Heart right ventricle (tissue), 16 donors: Measurements from ENCODE around the gene DISC1. TPM values are rescaled to one million over a fixed set of nuclear protein-coding genes. Genes with fewer than 3 reads are reported as not detected.

ENCODE experiments used
- ATAC-seq, 8 donors: fragments of 200-7000 bp; cut with Tn5 transposase; one replicate each; pipeline ENCODE4 v1.9.1; 2020; ENCODE audit warnings: mild to moderate bottlenecking in 8 of 8, moderate library complexity in 8 of 8, moderate number of reproducible peaks in 1 of 8
- DNase-seq, 2 donors: peaks; one replicate each; pipeline ENCODE4 v3.0.0-alpha.2; 2020
- H3K27ac ChIP-seq, 10 donors: fragments of 200-600 bp; sonication (generic) in 2 of 10; one replicate each; pipeline versions ENCODE4 v1.5.0 to v1.8.0; 2020 to 2022; ENCODE audit warnings: mild to moderate bottlenecking in 3 of 10
- H3K27me3 ChIP-seq, 7 donors: fragments of 200-600 bp; one replicate each; pipeline ENCODE4 v1.8.0; 2021 to 2022; ENCODE audit warnings: mild to moderate bottlenecking in 2 of 7
- H3K36me3 ChIP-seq, 9 donors: fragments of 200-600 bp; sonication (generic) in 1 of 9; one replicate each; pipeline versions ENCODE4 v1.5.0 to v1.8.0; 2020 to 2022; ENCODE audit warnings: mild to moderate bottlenecking in 2 of 9
- H3K4me1 ChIP-seq, 9 donors: fragments of 200-600 bp; sonication (generic) in 1 of 9; one replicate each; pipeline versions ENCODE4 v1.5.0 to v1.8.0; 2020 to 2022; ENCODE audit warnings: mild to moderate bottlenecking in 4 of 9
- H3K4me3 ChIP-seq, 10 donors: fragments of 200-600 bp; sonication (generic) in 2 of 10; one replicate each; pipeline versions ENCODE4 v1.5.0 to v1.8.0; 2020 to 2022; ENCODE audit warnings: mild to moderate bottlenecking in 7 of 10, moderate library complexity in 2 of 10
- H3K9me3 ChIP-seq, 11 donors: fragments of 200-600 bp in 10 of 11; sonication (generic) in 2 of 11; one replicate each; pipeline versions ENCODE4 v1.5.0 to v1.8.0; 2013 to 2022; ENCODE audit warnings: mild to moderate bottlenecking in 2 of 11, control low read depth in 1 of 11, moderate library complexity in 1 of 11
- CTCF ChIP-seq, 9 donors: fragments of 200-600 bp; sonication (generic) in 2 of 9; IDR thresholded peaks; one replicate each; pipeline versions ENCODE4 v1.5.0 to v1.8.0; 2021 to 2022; ENCODE audit warnings: antibody characterized with exemption in 9 of 9, mild to moderate bottlenecking in 5 of 9, moderate library complexity in 1 of 9
- WGBS, 2 donors: extraction: QIAGEN DNeasy Blood & Tissue Kit; methylation state at CpG; one replicate each; pipeline ENCODE4 v1.1.7; 2013; ENCODE audit warnings: inconsistent platforms in 1 of 2; 5-methylcytosine and 5-hydroxymethylcytosine counted together
- intact Hi-C, 10 donors: fragments of 100-400 bp; cut with DNase I; formaldehyde crosslinking; loops; one replicate each; pipeline versions ENCODE4 v1.11.1 to v1.14.2; 2022
- polyA plus RNA-seq, 2 donors: library from polyadenylated mRNA; stranded (reverse); fragments of 200-250 nt; gene quantifications; one replicate each; pipeline ENCODE4 v1.2.3, GENCODE V29; 2013
- total RNA-seq, 10 donors: library from RNA; stranded (reverse); fragmentation: NEBNext Ultra II Directional in 3 of 10; extraction: Animal tissue kit (Norgen Biotek cat#: 25700) in 3 of 10; gene quantifications; one replicate each; pipeline versions ENCODE4 v1.2.1 to v1.2.4, GENCODE V29; 2021 to 2023
- donor health status: Arrhythmogenic right ventricular cardiomyopathy.
- donor health status: ischemic (EF 13 %, LVEDD 7.1; RV severe dilation, severe dysfunction).
- donor health status: healthy with polysubstance abuse.
- donor health status: DM: no; HTN: yes; CAD: no.
- donor health status: DM: no; HTN: no; CAD: no.
- donor health status: ischemic (EF 25% LVEDD 6.9; RV normal size, moderate dysfunction).
- donor health status: ischemic (EF 25% LVEDD 5.7; RV mildly dilated, moderate dysfunction).
- donor health status: healthy.
- donor health status: DM: yes; HTN: yes; CAD: no.
- donor health status: Ischemic cardiomyopathy.
- donor health status: ischemic (EF 35%, LVEDD 5.7; RV mildly dilated, moderate dysfunction).
- donor health status: nonischemic (EF 11% LVEDD 7.7; RV severe dilation, severe dysfunction).
- donor health status: DM: yes; HTN: yes; CAD: no.
- donor health status: PGD.
- donor health status: ischemic (EF 29% LVEDD 5.4; RV normal size, mild dysfunction).
- donor health status: nonischemic (EF 23%, LVEDD 6.1; RV moderate dilation, normal function).

Gene DISC1
- total and polyA plus RNA-seq, 12 donors, result 1.4 to 6.4 (median 4.0) TPM

DNA sequence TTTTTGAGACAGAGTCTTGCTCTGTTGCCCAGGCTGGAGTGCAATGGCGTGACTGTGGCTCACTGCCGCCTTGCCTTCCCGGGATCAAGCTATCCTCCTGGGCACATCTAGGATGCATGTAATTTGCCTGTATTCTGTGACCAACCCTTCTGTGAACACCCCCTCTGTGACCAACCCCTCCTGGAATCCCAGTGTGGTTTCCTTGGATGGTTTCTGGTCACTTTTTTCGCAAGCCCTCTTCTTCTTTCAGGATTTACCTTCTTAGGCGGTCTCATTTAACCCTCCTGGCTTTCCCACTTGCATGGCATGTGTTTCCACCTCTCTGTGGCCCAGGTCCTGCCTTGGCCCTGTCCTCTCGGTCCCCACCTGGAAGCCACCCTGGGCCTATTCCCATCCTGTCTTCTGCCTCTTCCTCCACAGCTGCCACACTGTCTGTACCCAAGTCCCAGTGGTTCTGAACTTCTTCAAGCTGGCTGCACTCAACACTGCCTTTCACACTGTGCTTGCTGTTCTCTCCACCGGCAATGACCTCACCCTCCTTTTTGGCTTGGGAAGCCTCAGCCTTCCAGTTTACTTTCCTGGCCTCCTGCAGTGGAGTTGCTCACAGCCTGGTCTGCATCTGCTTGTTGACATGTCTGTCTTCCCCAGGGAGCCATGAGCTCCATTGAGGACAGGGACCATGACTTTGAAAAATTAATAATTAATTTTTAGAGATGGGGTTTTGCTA, 57.0 kb downstream of the DISC1 start:
- no peak overlapping the region for H3K27ac ChIP-seq
- intact Hi-C loops, result loop anchor here in 1 of 10 donors (10.0 kb wide), 1 partner anchor 49 kb away; no protein-coding TSS in a partner anchor
- peak in 6 of 8 donors; percentile 47 to 86 (median 64) for ATAC-seq
- H3K36me3 ChIP-seq, result no peaks in the 10 kb centered on the region
- H3K9me3 ChIP-seq, result peaks cover 0 to 21% (median 5%) of the 10 kb centered on the region in 11 donors
- WGBS, 2 donors, result 86 to 88% methylated on average over 7 of the region's 7 CpGs
- no peaks in the 10 kb centered on the region for H3K27me3 ChIP-seq
- peaks cover 0 to 13% (median 5%) of the 10 kb centered on the region in 9 donors for H3K4me1 ChIP-seq
- no peak for TF ChIP-seq CTCF (IDR thresholded peaks at IDR 0.05)
- no peak overlapping the region for H3K4me3 ChIP-seq
- DNase-seq, result no peak

- no peak for TF ChIP-seq CTCF (IDR thresholded peaks at IDR 0.05)
- Histone ChIP-seq H3K4me1 (peaks cover 0 to 11% (median 0%) of the 10 kb centered on the region in 9 donors), H3K27me3 (no peaks in the 10 kb centered on the region), H3K27ac (no peak overlapping the region), H3K9me3 (peaks cover 0 to 21% (median 5%) of the 10 kb centered on the region in 11 donors), H3K36me3 (no peaks in the 10 kb centered on the region), H3K4me3 (no peak overlapping the region)
- no peak for DNase-seq
- intact Hi-C loops, result loop anchor here in 1 of 10 donors (10.0 kb wide), 1 partner anchor 50 kb away; no protein-coding TSS in a partner anchor
- WGBS, 2 donors, result 86 to 88% methylated on average over 15 of the region's 15 CpGs
- peak in 1 of 8 donors; percentile 40 for ATAC-seq
Observed at GRCh38 chr1:231684356-231685244, 58.0 kb downstream of the DISC1 start.

- 94 to 97% methylated on average over 4 of the region's 4 CpGs for WGBS, 2 donors
- Histone ChIP-seq H3K27me3 (no peaks in the 10 kb centered on the region), H3K9me3 (peaks cover 0 to 21% (median 5%) of the 10 kb centered on the region in 11 donors), H3K36me3 (no peaks in the 10 kb centered on the region), H3K27ac (no peak overlapping the region), H3K4me3 (no peak overlapping the region), H3K4me1 (peaks cover 0 to 27% (median 9%) of the 10 kb centered on the region in 9 donors)
- intact Hi-C loops, result loop anchor here in 1 of 10 donors (10.0 kb wide), 1 partner anchor 52 kb away; no protein-coding TSS in a partner anchor
- DNase-seq (no peak), ATAC-seq (no peak)
- no peak for TF ChIP-seq CTCF (IDR thresholded peaks at IDR 0.05)
Observed at GRCh38 chr1:231686384-231686783, 59.8 kb downstream of the DISC1 start.

GRCh38 chr1:231688989-231689388, 62.4 kb downstream of the DISC1 start:
- no peak for TF ChIP-seq CTCF (IDR thresholded peaks at IDR 0.05)
- intact Hi-C loops, result loop anchor here in 1 of 10 donors (10.0 kb wide), 1 partner anchor 54 kb away; no protein-coding TSS in a partner anchor

More at GRCh38 chr1:231688989-231689388, 62.4 kb downstream of the DISC1 start:
- no peak for ATAC-seq
- Histone ChIP-seq H3K27me3 (no peaks in the 10 kb centered on the region), H3K4me1 (peaks cover 0 to 39% (median 5%) of the 10 kb centered on the region in 9 donors), H3K27ac (no peak overlapping the region), H3K9me3 (peaks cover 0 to 21% (median 5%) of the 10 kb centered on the region in 11 donors), H3K4me3 (no peak overlapping the region), H3K36me3 (peaks cover 0 to 1% (median 0%) of the 10 kb centered on the region in 9 donors)
- no peak for DNase-seq
- WGBS, 2 donors, result 85 to 95% methylated on average over 4 of the region's 4 CpGs
